Measurements from ENCODE around the gene PDPR.

DNA sequence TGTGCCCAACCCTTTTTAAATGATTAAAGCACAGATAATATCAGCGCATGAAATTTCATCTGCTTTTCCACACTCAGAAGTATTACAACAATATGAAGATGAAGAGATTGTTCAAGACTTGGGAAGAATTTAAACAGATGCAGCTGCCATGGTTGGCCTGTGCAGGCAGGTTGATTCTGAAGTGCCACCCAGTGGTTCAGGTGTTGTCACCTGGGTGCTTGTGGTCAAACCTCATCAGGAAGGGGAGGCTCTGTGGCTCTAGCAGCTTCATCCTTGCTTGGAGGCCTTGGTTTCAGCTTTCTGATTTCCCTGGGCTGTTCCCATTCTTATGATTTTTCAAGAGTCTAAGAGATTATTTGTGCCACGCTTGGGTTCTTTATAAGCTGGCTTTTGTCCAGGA is 37.3 kb downstream of the PDPR start:
- TF ChIP-seq, protein P1, sequence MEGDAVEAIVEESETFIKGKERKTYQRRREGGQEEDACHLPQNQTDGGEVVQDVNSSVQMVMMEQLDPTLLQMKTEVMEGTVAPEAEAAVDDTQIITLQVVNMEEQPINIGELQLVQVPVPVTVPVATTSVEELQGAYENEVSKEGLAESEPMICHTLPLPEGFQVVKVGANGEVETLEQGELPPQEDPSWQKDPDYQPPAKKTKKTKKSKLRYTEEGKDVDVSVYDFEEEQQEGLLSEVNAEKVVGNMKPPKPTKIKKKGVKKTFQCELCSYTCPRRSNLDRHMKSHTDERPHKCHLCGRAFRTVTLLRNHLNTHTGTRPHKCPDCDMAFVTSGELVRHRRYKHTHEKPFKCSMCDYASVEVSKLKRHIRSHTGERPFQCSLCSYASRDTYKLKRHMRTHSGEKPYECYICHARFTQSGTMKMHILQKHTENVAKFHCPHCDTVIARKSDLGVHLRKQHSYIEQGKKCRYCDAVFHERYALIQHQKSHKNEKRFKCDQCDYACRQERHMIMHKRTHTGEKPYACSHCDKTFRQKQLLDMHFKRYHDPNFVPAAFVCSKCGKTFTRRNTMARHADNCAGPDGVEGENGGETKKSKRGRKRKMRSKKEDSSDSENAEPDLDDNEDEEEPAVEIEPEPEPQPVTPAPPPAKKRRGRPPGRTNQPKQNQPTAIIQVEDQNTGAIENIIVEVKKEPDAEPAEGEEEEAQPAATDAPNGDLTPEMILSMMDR (conservative IDR thresholded peaks at IDR 0.05; ENCODE audit: low read depth, low read length) = peak; percentile 17; the same call in 1 of the 2 replicates
- TF ChIP-seq EZH2 (IDR thresholded peaks at IDR 0.05; ENCODE audit: low read length, unreplicated experiment) = no peak
- no peak for TF ChIP-seq EZH2phosphoT487 (IDR thresholded peaks at IDR 0.05; ENCODE audit: borderline replicate concordance, low read length)

Data from PC-3 (cell line).